NCI-H1436 treated with DMSO at 0.1 percent for 48 hours (cell line): ENCODE results near the gene HBA1.
"Not testable (repeated sequence)": the region's sequence is repeated elsewhere in the genome, so short reads cannot be mapped to it uniquely, and the experiment has no call there.

ENCODE experiments used
- DNase-seq: peaks from one replicate; lab custom pipeline; 2025; lab: John Stamatoyannopoulos, UW

The HBA1 gene

DNA sequence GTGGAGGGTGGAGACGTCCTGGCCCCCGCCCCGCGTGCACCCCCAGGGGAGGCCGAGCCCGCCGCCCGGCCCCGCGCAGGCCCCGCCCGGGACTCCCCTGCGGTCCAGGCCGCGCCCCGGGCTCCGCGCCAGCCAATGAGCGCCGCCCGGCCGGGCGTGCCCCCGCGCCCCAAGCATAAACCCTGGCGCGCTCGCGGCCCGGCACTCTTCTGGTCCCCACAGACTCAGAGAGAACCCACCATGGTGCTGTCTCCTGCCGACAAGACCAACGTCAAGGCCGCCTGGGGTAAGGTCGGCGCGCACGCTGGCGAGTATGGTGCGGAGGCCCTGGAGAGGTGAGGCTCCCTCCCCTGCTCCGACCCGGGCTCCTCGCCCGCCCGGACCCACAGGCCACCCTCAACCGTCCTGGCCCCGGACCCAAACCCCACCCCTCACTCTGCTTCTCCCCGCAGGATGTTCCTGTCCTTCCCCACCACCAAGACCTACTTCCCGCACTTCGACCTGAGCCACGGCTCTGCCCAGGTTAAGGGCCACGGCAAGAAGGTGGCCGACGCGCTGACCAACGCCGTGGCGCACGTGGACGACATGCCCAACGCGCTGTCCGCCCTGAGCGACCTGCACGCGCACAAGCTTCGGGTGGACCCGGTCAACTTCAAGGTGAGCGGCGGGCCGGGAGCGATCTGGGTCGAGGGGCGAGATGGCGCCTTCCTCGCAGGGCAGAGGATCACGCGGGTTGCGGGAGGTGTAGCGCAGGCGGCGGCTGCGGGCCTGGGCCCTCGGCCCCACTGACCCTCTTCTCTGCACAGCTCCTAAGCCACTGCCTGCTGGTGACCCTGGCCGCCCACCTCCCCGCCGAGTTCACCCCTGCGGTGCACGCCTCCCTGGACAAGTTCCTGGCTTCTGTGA lies at the start of gene HBA1:
TSS of gene HBA1 (plus strand) at position 204 of the 906 bp plus-strand sequence. CDS start at position 241, 37 bp downstream.
- not testable (repeated sequence) for DNase-seq

DNA sequence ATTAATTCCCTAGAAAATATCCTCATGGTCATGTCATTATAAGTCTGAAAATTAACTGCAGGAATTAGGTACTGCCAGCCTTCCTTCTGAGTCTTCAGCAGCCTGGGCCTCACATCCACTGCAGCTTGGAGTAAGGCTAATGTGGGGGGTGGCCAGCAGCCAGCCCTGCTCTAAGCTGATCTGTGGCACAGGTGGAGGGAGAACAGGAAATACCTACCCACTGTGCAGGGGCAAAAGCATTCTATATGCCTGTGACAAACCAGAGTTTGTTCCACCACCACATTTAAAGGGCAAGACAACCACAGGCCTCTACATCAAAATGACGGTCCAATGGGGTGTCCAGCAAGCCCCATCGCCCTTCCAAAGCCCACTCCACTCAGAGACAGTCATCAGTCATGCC lies 47.4 kb upstream of the HBA1 start:
- no peak for DNase-seq

DNA sequence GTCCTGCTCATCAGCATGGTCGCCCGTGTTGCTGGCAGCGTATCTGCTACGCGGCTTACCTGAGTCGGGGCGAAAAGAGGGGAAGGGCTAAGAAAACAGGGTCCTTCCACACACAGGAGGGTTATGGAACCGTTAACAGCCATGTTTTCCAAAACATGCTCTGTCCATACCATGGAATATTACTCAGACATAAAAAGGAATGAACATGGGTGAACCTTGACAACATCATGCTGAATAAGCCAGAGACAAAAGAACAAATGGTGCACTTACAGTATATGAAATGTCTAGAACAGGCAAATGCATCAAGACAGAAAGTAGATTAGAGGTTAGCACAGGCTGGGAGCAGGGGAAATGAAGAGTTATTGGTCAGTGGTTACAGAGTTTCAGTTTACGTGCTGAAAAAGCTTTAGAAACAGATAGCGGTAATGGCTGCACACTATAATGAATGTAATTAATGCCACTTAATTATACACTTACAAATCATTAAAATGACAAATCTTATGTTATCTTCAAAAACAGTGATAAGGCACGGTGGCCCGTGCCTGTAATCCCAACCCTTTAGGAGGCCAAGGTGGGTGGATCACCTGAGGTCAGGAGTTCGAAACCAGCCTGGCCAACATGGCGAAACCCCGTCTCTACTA lies 45.8 kb upstream of the HBA1 start:
- DNase-seq: no peak

DNA sequence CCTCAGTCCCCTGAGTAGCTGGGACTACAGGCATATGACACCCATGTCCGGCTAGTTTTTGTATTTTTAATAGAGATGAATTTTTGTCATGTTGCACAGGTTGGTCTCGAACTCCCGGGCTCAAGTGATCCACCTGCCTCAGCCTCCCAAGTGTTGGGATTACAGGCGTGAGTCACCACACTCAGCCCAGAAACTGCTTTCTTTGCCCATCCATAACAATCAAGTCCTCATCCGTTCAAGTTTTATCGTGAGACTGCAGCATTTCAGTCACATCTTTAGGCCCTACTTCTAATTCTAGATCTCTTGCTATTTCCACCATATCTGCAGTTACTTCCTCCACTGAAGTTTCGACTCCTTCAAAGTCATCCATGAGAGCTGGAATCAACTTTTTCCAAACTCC lies 44.4 kb upstream of the HBA1 start:
- no peak for DNase-seq

DNA sequence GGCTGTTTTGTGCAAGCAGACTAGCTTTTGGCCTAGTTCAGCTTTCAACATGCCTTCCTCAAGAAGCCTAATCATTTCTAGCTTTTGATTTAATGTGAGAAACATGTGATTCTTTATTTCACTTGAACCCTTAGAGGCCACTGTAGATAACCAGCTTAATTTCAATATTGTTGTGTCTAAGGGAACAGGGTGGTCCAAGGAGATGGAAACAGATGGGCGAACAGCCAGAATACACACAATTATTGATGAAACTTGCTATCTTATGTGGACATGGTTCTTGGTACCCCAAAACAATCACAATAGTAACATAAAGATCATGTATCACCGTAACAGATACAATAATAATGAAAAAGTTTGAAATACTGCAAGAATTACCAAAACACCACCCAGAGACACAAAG lies 42.8 kb upstream of the HBA1 start:
- no peak for DNase-seq

DNA sequence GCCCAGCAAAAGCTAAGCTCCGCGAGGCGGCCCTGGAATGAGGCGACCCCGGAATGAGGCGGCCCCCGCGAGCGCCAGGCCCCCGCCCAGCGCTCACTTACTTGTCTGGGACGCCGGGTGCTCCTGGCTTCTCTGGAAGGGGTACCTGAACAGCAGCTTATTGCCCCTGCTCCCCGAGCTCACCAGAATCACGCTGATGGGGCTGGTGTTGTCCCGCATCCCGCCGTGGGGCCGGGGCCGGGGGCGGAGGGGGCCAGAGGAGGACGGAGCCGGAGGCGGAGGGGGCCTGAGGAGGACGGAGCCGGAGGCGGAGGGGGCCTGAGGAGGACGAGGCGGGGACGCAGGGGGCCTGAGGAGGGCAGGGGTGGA lies 38.4 kb upstream of the HBA1 start:
- no peak for DNase-seq

DNA sequence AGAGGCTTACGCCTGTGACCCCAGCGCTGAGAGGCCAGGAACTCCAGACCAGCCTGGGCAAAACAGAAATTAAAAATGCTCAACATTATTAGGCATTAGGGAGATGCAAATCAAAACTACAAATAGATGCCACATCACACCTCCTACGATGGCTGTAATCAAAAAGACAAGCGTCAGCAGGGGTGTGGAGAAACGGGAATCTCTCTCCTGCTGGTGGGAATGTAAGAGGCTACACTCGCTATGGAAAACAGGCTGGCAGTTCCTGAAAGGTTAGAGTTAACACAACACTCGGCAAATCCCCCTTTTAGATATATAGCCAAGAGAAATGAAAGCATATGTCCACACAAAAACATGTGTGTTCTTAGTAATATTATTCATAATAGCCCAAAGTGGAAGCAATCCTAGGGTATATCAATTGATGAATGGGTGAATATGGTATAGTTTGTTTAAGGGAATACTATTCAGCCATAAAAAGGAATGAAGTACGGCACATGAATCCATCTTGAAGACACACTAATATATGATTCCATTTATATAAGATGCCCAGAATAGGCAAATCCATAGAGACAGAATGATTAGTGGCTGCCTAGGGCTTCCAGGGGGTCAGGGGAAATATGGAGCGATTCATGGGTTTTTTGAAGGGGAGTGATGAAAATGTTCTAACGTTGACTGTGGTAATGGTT lies 36.2 kb upstream of the HBA1 start:
- no peak for DNase-seq

DNA sequence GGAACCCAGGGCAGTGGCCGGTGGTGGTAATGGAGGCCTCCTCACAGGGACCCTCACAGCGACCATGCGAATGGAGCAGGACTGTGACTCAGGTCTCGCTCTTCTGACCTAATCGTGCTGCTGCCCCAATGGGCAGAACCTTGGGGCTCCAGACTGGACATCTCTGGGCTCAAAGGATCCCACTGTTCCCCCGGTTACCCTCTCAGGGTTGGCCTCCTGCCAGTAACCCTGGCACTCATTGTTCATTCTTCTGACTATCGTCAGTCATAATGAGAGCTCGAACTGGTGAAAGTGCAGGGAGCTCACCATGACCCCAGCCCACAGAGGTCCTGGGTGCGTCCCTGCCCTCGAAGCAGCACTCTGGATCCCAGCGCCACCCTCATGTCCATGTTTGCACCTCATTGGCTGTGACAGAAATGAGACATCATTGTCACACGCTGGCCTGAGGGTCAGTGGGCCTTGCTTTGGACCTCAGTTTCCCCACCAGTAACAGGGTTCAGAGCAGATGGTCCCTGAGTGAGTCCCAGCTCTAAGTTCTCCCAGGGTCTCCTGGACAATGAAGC lies 34.0 kb upstream of the HBA1 start:
- DNase-seq: no peak

DNA sequence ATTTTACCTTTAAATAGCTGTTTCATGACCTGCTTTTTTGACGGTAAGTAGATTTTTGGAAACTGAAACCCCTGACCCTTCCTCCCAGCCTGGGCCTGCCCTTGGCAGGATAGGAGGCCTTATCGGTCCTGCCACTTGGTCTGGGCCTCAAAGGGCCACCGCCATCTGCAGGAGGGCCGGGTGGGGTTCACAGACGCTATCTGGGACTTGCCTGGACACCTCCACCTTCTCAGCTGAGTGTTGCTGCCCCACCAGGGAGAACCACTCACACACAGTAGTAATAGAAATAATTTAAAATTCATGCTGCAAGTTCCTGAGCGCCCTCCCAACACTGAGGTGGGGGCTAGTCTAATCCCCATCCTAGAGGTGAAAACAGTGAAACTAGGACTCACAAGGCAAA lies 33.4 kb upstream of the HBA1 start:
- DNase-seq: no peak

DNA sequence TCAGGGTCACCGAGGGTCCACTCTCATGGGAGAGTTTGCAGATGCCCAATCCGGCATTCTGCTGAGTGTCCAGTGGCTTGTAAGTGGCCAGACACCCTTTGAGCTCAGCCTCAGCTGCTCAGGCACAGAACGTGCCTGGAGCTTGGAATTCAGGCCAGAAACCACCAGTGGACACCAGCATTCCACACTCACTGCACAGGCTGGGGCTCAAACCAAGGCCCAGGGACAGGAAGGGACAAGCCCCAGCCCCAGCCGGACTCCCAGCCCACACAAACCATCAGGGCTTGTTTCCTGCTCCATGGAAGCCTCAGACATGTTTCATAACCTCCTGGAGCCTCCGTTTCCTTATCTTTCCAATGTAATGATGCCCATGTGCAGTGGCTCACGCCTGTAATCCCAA lies 33.0 kb upstream of the HBA1 start:
- DNase-seq: no peak

DNA sequence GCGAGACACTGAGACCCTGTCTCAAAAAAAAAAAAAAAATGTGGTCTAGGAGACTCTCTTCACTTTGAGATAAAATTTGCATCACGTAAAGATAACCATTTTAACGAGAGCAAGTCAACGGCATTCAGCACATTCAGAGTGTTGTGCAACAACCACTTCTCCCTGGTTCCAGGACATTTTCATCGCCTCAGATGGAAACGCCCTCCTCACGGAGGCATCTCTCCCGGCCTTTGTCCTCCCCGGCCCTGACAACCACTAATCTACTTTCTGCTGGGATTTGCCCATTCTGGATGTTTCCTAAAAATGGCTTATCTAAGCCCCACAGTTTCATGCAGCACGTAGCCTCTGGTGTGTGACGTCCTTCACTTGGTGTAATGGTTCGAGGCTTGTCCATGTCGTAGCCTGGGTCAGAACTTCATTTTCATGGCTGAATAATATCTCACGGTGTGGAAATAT lies 31.7 kb upstream of the HBA1 start:
- no peak for DNase-seq

DNA sequence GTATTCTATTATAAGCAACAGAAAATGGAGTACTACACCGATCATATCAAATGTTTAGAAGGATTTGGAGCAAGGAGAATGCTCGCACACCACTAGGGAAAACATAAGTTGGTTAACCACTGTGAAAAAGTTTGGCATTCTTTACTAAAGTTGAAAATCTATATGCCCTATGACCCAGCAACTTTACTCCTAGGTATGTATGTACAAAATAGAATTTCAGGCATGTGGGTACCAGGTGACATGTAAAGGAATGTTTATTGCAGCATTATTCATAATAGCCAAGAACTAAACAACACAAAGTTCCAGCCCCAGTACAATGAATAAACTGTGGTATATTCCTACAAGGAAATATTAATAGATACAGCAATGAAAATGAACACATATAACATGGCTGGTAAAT lies 29.8 kb upstream of the HBA1 start:
- no peak for DNase-seq

DNA sequence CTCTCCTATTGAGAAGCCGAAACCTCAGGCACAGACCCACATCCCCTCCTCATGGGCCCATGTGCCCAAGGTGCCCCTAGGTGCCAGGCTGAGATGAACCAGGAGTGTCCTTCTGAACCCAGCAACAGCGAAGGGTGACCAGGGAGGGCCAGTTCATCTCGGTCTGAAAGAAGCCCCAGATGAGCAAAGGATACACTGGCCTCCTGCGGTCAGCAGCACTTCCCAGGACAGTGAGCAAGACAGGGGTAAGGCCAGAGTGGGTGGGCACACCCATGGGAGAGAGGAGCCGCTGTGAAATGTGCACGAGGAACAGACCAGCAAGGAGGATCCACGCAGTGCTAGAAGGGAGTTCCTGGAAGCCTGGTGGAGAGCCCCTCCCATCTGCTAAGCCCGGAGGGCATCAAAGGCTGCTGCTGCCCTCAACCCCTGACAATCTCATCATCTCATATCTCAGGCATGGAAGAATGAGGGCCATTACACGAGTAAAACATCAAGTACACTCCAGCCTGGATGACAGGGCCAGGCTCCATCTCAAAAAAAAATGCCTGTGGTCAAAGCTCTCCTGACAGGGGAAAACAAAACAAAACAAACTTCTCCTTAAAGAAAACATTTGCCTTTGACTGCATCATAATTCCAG lies 27.3 kb upstream of the HBA1 start:
- DNase-seq: no peak

DNA sequence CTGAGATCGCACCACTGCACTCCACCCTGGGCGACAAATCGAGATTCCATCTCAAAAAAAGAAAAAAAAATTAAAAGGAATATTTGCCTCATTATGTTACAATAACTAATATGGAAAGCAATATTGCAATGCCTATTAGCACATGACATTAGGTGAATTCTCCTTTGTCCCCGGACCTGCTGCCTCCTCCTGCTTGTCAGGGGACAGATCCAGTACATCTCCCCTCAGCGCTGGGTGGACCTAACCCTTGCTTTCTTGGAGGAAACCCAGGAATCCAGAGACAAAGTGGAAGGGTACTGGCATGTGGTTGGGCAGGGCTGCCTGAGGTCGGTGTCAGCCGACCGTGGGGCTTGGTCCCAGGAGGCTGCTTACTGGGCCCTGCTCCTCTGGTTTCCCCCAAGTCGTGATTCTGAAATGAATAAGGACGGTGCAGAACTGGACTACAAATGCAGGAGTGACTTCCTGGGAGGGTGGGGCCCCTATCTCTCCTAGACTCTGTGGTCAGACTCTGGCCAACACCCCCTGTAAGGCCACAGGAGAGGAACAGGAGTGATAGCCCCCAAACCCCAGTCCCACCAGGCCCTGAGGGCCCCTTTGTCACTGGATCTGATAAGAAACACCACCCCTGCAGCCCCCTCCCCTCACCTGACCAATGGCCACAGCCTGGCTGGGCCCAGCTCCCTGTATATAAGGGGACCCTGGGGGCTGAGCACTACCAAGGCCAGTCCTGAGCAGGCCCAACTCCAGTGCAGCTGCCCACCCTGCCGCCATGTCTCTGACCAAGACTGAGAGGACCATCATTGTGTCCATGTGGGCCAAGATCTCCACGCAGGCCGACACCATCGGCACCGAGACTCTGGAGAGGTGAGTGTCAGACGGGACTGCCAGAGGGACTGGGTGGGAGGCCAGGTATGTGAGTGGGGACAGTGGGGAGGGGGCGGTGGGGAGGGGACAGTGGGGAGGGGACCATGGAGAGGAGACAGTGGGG lies 24.0 kb upstream of the HBA1 start, which contains the start of gene HBZ:
TSS of gene HBZ (plus strand) at position 504 of the 988 bp plus-strand sequence. CDS start at position 770, 266 bp downstream.
- DNase-seq: no peak

DNA sequence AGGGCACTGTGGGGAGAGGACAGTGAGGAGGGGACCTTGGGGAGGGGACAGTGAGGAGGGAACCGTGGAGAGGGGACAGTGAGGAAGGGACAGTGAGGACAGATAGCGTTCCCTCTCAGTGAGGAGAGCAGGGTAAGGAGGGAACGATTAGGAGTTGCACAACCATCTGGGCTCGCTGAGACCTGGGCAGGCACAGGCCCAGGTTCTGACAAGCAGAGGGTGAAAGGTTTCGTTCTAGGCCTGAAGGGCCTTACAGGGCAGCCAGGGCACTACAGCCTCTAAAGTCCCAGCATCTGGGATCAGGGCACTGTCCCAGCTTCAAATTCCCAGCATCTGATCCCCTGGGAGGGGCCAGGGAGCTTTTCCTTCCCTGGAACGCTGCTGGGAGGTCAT lies 23.4 kb upstream of the HBA1 start:
- not testable (repeated sequence) for DNase-seq

DNA sequence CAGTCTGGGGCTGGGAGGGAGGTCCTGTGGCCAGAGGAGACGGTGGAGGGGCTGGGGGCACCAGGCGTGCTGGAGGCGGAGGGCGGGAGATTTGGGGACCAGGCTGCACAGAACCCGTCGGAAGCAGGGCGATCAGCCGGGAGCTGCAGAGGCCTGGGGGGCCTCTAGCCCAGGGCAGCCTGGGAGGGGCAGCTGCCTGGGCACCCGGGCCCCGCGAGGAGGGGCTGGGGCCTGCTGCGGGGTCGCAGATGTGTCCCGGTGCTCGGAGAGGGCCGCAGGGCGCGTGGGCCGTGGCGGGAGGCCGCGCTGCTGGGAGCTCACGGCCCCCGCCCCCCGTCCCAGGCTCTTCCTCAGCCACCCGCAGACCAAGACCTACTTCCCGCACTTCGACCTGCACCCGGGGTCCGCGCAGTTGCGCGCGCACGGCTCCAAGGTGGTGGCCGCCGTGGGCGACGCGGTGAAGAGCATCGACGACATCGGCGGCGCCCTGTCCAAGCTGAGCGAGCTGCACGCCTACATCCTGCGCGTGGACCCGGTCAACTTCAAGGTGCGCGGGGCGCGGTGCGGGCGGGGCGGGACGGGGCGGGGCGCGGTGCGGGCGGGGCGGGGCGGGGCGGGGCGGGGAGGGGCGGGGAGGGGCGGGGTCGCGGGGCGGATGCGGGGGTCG lies 22.8 kb upstream of the HBA1 start:
- not testable (repeated sequence) for DNase-seq

DNA sequence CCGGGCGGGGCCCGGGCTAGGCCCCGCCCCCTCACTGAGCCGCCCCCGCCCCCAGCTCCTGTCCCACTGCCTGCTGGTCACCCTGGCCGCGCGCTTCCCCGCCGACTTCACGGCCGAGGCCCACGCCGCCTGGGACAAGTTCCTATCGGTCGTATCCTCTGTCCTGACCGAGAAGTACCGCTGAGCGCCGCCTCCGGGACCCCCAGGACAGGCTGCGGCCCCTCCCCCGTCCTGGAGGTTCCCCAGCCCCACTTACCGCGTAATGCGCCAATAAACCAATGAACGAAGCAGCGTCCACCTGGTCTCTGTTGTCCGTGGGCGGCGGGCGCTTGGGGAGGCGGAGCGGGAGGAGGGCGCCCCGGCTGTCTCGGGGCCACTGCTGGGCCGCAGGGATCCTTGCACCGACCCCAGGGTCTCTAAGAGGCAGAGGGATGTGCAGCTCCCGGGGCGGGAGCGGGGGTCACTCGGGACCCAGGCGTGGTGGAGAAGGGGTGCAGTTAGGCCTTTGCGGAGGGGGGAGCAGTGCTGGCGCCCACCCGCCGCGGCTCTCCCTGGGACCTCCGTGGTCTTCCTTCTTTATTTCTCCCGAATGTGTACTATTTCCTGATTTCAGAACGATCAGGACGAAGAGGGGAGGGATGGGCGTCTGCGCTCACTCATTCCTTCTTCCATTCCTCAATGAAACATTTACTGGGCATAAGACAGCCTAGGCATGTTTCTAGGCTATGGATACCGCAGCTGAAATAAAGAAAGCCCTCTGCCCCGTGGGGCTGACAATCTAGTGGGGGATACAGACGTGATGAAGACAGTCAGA lies 22.1 kb upstream of the HBA1 start:
- DNase-seq: no peak

DNA sequence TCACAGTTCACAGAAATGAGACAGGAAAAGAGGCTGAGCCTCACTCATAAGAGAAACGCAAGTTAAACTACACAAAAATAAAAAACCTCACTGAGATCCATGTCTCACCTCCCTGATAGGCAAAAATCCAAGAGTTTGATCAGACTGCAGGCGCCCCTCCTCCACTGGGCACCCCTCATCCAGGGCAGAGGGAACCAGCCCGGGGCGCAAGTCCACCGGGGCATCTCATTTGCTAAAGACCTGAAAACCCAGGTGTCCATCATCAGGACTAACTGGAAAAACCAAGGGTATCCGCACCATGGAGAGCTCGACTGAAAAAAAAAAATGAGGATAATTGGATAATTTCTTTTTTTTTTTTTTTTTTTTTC lies 21.5 kb upstream of the HBA1 start:
- DNase-seq: no peak

DNA sequence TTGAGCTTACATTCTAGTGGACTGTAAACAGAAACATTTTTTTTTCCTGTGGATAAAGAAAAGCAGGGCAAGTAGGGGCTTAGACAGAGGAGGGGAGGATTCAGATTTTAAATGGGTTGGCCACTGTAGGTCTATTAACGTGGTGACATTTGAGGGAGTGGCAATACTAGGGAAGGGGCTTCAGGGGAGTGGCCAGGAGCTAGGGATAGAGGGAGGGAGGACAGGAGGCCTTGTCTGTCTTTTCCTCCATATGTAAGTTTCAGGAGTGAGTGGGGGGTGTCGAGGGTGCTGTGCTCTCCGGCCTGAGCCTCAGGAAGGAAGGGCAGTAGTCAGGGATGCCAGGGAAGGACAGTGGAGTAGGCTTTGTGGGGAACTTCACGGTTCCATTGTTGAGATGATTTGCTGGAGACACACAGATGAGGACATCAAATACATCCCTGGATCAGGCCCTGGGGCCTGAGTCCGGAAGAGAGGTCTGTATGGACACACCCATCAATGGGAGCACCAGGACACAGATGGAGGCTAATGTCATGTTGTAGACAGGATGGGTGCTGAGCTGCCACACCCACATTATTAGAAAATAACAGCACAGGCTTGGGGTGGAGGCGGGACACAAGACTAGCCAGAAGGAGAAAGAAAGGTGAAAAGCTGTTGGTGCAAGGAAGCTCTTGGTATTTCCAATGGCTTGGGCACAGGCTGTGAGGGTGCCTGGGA lies 17.2 kb upstream of the HBA1 start:
- DNase-seq: no peak
